Daoy (cell line): ENCODE measurements around the gene TDRD9. TPM values are rescaled to one million over a fixed set of nuclear protein-coding genes. Genes with fewer than 3 reads are reported as not detected.
A peak's percentile ranks its signal among the peaks of the same experiment; 100 is the strongest.

ENCODE experiments used
- DNase-seq: peaks from one replicate; pipeline ENCODE4 v3.0.0-alpha.2; 2015; ENCODE audit warnings: low read depth
- total RNA-seq: library from RNA; depleted of rRNA; stranded (reverse); fragments of >200 nt; shearing (Covaris generic); gene quantifications from 2 replicates; pipeline ENCODE4 v1.2.3, GENCODE V29; 2014

Gene TDRD9
- total RNA-seq, 1 experiment from 2014 or later: not detected

DNA sequence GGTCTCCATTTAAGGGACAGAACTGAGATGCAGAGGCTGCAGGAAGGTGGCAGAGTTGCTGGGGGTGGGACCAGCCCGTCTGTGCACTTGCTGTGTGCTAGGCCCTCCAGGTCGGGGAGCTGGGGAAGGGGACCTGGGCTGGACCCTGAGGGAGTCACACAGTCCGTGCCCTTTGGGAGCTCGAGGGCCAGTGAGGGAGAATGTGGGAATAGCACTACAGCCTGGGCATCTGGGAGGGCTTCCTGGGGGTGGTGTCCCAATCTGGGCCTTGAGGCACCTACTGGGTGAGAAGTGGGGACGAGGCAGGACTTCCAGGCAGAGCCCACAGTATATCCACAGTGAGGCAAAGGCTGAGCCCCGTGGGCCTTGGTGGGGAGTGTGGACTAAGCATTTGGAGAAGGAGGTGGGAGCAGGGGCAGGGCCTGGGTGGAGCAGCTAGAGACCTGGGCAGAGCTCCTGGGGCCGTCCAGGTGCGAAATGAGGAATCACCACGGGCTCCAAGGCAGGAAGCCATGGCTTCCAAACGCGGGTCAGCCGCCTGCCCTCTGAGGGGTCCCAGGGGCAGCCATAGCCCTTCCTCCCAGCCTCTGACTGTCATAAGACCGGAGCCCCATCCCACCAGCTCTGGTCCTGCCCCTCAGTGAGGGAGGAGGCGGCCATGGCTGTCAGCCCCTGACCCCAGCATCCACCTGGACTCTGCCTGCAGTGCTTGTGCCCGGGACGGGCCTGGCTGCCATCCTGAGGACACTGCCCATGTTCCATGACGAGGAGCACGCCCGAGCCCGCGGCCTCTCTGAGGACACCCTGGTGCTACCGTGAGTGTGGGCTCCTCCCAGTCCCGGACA is 163.9 kb downstream of the TDRD9 start:
- no peak for DNase-seq

DNA sequence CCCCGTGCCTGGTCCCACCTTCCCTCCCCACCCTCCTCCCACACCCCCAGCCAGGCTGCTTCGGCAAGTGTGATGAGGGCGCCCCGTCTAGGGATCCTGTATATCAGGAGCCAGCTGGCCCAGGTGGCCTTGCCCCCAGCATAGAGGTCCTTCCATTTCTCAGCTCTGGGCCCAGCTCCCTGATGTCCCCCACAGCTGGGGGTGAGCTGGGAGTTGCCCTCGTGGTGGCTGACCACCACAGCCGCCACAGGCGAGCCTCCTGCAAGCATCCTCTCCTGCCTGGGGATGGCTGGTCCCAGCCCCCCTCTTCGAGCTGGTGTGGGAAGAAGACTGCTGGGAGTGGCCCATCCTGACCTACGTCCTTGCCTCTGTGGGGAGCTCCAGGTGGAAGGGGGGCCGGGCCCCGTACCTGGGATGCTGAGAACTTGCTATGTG is 164.7 kb downstream of the TDRD9 start:
- DNase-seq: no peak

DNA sequence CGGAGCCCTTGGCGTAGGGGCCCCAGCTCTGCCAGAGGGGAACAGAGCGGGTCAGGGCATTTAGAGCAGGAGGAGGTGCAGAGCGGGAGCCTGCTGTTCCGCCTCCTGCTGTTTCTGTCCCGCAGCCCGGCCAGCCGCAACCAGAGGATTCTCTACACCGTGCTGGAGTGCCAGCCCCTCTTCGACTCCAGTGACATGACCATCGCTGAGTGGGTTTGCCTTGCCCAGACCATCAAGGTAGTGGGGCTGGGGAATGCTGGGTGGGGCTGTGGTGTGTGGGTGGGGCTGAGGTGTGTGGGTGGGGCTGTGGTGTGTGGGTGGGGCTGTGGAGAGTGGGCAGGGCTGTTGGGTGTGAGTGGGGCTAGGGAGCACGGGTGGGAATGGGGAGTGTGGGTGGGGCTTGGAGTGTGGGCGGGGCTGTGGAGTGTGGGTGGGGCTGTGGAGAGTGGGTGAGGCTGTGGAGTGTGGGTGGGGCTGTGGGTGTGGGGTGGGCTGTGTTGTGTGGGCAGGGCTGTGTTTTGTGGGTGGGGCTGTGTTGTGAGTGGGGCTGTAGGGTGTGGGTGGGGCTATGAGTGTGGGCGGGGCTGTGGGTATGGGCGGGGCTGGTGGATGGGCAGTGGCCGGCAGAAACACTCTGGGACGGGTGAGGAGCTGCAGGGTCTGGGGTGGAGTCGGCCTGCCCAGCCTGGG is 165.3 kb downstream of the TDRD9 start:
- no peak for DNase-seq

DNA sequence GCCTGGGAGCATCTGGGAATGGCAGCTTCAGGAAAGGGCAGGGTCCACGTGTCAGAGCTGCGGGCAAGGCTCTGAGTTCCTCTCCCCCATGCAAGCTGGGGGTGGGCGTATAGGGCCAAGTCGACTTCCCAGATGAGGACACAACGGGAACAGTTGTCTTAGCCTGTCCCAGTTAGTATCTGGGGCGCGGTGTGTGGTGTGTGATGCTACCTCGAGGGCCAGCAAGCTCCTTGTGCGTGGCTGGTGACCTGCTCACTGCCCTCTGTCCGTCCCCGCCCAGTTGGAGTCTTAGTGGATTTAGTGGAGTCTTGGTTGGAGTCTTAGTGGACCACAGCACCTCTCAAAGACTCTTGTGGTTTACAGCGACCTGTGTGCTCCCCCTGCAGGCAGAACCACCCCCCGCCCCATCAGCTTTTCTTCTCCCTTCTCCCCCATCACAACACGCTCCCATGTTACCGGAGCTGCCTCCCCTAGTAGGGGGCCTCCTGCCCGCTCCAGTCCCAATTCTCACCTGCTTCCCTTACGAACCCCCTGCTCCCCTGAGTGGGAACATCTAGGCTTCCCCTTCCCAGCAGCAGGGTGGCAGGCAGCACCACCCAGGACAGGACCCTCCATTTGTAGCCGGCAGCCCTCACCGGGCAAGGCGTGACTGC is 165.9 kb downstream of the TDRD9 start:
- no peak for DNase-seq

DNA sequence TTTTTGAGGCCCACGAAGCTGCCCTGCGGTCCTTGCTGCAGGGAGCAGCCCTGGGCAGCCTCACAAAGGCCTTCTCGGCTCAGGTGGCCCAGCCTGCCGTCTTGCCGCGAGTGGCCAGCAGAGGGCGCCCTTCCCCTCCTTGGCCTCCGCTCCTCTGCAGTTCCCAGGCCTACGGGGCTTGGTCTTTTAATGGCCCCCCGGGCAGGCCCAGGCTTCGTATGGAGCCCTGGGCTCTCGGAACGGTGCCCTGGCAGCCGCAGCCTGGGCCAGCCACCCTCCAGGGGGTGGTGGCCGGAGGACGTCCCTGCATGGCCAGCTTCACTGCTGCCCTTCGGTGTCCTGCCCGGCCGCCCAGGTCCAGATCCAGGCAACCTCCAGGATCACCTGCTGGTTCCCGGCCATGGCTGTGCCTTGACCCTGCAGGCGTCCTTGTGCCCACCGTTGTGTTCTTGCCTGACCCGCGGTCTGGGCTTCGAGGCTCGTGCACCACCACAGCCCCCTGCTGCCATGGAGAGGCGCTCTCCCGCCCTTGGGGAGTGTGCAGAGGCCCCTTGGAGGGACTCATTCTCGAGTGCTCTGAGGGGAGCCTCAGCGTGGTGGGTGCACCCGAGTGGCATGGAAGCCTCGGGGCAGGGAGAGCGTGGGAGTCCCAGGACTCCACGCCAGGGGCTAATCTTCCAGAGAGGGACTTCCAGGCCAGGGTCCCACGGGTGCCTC is 166.6 kb downstream of the TDRD9 start:
- DNase-seq: peak; percentile 80

DNA sequence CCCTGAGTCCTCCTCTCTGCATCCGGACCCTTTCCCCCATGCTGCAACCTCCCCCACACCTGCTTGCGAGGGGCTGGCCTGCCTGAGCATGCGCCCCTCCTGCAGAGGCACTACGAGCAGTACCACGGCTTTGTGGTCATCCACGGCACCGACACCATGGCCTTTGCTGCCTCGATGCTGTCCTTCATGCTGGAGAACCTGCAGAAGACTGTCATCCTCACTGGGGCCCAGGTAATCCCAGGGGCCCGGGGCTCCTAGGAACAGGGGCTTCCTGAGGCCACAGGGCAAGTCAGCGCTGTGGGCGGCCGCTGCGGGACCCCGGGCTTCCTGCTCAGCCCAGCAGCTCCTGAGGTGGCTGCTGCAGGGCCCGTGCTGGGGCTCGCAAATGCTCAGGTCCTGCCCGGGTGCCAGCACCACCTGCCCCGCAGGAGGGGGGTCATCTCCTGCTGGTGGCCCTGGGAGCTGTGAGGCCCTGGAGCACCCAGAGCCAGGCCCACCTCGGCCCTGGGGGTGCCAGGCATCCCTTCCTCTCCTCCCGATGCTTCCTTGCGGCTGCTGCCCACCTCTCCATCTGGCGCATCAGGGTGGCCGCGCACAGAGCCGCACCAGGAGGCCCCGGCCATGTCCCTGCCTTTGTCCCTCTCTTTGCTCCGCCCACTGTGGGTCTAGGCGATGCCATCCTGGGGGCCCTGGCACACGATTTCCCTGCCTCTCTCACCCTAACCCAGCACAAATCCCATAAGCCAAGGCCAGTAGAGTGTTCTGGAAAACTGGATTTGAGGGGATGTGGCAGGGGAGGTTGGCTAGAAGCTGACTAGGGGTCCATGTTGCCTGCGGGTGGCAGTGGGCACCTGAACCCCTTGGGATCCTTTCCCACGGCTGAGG is 167.4 kb downstream of the TDRD9 start:
- DNase-seq: no peak

DNA sequence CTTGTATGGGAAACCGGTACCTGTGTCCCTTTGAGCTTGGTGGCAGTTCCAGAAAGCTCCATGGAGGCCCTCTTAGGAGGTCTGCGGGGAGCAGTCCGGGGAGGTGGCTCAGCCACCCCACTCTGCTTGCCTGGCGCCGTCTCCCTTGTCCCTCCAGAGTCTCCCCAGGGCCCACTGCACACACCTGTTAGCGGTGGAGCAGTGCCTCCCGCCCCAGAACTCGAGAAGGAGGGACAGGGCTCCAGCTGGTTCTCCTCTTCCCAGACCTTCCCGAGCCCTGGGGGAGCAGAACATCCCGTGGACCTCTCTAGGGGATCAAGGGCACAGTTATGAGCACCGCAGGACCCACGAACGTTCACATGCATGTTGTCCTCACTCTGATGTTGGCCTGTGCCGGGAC is 168.1 kb downstream of the TDRD9 start:
- DNase-seq: no peak

DNA sequence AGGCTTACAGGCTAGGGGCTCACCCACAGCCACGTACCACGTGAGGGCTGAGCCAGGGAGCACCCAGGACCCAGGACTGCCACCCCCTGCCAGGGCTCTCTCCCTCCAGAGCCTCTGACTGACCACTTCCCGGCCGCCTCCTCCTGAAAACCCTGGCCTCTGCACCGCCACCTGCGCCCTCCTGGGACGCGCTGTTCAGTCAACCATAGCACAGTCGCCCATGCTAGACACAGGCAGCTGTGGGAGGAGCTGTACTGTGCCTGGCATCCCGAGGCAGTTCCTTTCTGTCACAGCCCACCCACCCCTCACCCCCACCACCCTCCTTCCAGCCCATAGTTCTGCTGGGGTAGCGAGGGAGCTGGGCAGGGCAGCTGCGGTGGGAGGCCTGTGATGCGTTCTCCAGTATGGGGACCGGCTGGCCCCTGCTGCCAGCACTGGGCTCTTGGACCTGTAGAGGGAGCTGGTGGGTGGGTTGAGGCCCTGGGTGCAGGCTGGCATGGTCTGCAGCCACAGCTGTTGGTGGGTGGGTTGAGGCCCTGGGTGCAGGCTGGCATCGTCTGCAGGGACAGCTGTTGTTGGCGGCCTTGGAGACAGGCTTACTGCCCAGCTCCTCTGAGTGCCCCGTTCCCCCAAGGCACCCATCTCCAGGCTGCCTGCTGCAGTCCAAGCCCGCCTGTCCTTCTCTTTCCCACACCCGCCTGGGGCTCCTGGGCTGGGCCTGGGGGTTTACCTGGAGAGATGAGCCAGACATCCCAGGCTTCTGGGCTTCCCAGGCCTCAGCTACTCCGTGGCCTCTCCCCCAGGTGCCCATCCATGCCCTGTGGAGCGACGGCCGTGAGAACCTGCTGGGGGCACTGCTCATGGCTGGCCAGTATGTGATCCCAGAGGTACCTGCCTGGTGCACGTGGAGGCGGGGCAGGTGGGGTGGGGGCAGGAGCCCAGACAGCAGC is 168.8 kb downstream of the TDRD9 start:
- DNase-seq: no peak

DNA sequence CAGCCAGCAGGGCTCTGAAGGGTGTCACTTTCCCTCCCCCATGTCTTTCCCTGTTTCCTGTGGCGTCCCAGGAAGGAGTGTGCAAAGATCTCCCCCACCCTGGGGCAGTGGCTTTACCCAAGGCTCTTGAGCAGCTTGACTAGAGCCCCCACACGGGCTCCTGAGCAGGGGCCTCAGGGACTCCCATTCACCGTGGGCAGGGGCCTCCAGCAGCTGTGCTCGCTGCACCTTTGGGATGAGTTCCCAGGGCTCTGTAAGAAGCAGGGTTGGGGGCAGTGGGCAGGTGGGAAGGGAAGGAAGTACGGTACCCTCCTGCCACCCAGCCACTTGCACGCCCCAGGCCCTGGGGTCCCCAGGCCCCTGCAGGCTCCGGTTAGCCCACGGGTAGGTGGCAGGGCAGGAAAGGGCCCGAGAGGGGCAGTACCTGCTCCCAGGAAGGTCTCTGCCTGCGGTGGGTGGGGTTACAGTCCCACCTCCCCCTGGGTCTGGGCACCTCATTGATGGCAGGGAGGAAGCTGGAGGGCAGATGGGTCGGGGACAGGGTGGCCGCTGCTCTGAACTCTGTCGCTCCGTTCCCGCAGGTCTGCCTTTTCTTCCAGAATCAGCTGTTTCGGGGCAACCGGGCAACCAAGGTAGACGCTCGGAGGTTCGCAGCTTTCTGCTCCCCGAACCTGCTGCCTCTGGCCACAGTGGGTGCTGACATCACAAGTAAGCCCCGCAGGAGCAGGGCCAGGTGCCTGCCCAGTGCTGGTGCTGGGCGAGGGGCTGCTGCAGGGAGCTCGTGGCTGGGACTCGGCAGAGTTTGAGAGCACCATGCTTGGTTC is 170.2 kb downstream of the TDRD9 start:
- no peak for DNase-seq

DNA sequence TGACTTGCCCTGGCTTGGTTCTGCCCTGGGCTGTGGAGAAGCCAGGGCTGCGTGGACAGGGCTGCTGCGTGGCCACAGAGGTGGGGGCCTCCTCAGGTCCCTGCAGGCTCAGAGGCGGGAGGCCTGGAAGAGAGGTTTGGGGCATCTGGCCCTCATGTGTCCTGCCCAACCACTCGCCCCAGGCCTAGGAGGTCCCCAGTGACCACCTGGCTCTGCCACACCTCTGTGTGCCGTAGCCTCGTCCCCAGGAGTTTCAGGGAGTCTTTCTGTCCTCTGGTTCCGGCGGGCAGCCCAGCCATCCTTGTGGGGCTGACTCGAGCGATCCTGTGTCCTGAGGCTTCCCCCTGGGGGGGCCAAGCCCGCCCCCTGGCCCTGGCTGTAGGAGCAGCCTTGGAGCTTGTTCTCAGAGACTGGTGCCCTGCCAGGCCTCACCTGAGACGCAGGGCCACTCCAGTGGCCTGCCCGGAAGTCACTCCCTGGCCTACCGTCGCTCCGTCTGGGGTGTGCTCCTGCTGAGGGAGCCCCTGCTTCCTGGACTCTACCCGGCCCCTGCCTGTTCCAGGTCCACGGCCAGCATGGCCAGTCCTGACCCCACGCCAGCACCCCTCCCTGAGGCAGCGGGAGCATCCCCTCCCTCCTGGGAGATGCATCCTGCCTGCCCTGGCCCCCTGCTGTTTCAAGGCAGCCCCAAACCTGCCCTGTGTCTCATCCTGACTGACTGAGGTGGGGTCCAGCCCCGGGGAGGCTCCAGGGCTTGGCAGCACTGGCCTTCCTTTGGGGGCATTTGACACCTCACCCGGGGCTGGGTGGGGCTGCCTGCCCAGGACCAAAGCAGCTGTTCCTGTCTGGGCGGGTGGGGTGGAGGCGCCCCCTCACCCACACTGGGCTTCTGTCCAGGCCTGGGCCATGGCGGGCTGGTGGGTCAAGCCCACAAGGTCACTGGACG is 171.1 kb downstream of the TDRD9 start:
- DNase-seq: no peak

DNA sequence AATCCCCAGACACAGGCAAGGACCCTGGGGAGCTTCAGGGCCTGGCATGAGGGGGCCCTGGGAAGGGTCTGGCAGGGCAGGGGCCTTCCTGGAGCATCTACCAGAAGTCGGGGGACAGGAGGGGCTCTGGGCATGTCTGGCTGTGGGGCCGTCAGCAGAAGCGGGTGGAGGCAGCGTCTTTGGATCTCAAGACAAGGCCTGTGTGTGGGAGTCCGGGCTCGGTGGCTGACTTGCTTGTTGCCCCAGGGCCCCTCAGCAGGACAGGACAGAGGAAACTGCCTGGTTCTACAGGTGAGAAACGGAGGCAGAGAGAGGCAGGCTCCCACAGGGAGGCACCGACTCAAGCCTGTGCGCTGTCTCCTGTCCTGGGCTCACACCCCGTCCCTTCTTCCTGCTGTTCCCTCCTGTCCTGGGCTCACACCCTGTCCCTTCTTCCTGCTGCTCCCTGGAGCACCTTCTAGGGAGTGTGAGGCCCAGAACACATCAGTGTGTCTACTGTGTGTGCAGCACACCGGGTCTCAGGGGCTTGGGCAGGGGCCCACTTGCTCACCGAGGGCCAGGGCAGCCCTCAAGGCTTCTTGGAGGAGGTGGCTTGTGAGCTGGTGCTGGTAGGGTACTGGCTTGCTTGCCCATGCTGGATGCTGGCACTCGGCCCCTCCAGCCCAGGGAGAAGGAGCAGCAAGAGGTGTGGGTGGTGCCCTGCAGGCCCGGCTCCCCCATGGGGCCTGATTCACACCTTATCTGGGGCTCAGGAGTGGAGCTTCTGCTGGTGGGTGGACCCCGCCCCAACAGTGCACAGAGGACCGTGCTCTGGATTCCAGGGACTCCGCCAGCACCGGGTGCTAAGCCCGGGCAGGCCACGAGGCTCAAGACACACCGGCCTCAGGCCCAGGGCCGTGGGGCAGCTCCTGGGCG is 172.2 kb downstream of the TDRD9 start:
- DNase-seq: no peak

DNA sequence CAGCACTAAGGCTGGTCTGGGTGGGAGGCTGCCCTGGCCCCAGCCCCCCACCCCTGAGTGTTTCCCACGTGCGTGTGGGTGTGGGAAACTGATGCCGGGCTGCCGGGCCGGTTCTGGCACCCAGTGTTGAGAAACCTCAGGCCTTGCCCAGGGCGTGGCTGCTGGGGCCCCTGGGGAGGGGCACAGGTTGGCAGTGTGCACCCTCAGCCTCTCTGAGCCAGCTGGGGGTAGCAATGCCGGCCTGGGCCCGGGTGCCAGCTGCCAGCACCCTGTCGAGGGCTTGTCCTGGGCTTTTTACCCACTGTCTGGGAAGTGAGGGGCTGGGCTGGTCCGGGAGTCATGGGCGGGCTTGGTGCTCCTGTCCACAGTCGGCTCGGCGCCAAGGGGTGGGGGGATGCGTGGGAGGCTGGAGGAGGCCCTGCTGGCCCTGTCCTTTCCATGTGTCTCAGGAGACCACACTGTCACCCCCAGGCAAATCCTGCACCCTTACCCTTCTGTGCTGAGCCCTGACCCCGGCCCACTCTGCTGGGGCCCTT is 172.9 kb downstream of the TDRD9 start:
- no peak for DNase-seq

DNA sequence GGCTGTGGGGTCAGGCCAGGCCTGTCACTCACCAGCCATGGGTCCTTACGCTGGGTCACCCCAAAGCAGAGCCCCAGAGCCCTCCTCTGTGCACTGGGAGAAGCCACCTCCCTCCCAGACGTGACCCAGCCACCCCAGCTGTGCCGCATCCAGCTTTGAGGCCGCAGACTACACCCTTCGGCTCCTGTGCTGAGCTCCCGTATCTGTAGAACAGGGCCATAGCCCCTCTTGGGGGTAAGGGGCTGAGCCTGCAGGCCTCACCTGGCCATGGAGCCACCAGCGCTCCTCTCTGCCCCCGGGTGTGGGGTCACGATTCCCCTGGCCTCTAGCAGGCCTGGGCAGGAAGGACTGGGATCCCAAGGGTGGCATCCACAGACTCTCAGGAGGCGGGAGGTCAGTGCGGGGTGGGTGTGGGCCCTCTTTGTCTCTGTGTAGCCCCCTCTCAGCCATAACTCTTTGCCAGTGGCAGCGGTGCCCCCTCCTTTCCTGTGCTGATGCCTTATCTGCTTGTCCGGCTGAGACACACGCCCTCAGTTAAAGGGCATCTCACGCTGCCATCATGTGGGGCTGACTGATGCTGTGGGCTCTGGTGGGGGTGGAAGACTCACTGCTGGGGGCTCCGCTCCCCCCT is 173.5 kb downstream of the TDRD9 start:
- DNase-seq: no peak
